GM19351 (cell line): ENCODE data around the gene ADAMTSL5.

ENCODE experiments used
- ATAC-seq: cut with Tn5 transposase; IDR thresholded peaks from one replicate; pipeline ENCODE4 v1.9.1; 2021; ENCODE audit warnings: mild to moderate bottlenecking, moderate library complexity; ENCODE audit not compliant: unreplicated experiment

The ADAMTSL5 gene

GRCh38 chr19:1468274-1468820, 44.5 kb downstream of the ADAMTSL5 start:
- no peak for ATAC-seq

DNA sequence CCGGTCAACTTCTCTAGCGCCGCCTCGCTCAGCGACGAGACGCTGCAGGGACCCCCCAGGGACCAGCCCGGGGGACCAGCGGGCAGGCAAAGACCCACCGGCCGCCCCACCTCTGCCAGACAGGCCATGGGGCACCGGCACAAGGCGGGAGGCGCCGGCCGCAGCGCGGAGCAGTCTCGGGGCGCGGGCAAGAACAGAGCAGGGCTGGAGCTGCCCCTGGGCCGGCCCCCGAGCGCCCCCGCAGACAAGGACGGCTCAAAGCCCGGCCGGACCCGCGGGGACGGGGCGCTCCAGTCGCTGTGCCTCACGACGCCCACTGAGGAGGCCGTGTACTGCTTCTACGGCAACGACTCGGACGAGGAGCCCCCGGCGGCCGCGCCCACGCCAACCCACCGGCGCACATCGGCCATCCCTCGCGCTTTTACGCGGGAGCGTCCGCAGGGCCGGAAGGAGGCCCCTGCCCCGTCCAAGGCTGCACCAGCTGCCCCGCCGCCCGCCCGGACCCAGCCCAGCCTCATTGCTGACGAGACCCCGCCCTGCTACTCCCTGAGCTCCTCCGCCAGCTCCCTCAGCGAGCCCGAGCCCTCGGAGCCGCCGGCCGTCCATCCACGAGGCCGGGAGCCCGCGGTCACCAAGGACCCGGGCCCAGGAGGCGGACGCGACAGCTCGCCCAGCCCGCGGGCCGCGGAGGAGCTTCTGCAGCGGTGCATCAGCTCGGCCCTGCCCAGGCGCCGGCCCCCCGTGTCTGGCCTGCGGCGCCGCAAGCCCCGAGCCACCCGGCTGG, 45.1 kb downstream of the ADAMTSL5 start:
- ATAC-seq, result no peak

GRCh38 chr19:1467215-1467489, 45.7 kb downstream of the ADAMTSL5 start:
- no peak for ATAC-seq

GRCh38 chr19:1466461-1467214, 46.2 kb downstream of the ADAMTSL5 start:
- no peak for ATAC-seq

GRCh38 chr19:1466018-1466460, 46.8 kb downstream of the ADAMTSL5 start:
- ATAC-seq, result no peak

DNA sequence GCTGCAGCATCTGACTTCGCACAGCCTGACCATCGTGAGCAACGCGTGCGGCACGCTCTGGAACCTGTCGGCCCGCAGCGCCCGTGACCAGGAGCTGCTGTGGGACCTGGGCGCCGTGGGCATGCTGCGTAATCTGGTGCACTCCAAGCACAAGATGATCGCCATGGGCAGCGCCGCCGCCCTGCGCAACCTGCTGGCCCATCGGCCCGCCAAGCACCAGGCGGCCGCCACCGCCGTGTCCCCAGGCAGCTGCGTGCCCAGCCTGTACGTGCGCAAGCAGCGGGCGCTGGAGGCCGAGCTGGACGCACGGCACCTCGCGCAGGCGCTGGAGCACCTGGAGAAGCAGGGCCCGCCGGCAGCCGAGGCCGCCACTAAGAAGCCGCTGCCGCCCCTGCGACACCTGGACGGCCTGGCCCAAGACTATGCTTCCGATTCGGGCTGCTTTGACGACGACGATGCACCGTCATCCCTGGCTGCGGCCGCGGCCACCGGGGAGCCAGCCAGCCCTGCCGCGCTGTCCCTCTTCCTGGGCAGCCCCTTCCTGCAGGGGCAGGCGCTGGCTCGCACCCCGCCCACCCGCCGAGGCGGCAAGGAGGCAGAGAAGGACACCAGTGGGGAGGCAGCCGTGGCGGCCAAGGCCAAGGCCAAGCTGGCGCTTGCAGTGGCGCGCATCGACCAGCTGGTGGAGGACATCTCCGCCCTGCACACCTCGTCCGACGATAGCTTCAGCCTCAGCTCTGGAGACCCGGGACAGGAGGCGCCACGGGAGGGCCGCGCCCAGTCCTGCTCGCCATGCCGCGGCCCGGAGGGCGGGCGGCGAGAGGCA, 47.4 kb downstream of the ADAMTSL5 start:
- ATAC-seq, result no peak

DNA sequence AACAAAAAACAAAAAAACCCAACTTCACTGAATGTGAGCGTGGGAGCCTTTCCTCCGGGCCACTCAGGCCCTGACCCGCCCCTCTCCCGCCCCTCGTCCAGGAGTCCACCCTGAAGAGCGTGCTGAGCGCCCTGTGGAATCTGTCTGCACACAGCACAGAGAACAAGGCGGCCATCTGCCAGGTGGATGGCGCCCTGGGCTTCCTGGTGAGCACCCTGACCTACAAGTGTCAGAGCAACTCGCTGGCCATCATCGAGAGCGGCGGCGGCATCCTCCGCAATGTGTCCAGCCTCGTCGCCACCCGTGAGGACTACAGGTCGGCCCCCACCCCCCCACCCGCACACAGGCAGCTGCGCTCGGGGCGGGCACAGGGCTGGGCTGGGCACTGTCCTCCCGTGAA, 51.0 kb downstream of the ADAMTSL5 start:
- ATAC-seq, result no peak

- no peak for ATAC-seq
Measured at GRCh38 chr19:1460033-1460995, 52.5 kb downstream of the ADAMTSL5 start.

- no peak for ATAC-seq
Measured at GRCh38 chr19:1459479-1459878, 53.3 kb downstream of the ADAMTSL5 start.

DNA sequence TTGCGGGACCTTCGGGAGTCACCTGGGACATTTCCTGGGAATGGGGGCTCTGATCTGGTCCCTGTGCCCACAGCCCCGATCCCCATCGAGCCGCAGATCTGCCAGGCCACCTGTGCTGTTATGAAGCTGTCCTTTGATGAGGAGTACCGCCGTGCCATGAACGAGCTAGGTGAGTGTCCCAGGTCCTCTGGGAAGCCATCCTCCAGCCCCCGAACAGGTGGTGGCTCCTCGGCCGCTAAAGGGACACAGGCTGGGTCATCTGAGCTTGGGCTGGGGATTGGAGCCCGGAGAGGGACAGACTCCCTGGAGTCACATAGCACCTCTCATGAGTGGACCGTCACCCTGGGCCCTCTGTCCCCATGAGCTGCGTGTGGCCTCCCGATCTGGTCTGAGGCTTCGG, 54.9 kb downstream of the ADAMTSL5 start:
- ATAC-seq, result no peak

- no peak for ATAC-seq
Measured at GRCh38 chr19:1457031-1457739, 55.6 kb downstream of the ADAMTSL5 start.

DNA sequence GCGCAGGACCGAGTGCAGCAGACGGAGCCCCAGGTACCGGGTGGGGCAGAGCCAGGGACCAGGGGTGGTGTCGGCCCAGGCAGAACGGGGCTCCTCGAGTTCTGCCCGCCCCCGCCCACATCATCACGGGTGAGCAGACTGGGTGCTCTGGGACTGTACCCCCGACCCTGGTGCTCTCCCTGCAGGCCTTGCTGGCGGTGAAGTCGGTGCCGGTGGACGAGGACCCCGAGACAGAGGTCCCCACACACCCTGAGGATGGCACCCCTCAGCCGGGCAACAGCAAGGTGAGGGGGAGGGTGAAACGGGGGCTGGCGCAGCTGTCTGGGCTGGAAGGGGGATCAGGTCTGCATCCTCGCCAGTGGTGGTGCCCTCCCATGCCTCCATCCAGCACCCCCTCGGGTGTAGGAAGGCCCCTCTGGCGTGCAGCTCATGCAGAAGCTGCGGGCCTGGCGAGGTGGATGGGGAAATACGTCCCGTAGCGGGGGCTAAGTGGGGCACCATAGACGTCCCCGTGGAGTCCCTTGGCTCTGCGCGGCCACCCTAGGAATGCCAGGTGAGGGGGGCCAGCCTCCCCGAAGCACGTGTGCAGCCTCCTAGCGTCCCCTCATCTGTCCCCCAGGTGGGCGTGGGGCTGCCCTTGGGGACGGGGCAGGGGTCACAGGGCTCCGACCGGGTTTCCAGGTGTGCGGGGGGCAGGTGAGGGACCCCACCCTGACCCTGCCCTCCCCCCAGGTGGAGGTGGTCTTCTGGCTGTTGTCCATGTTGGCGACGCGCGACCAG, 56.5 kb downstream of the ADAMTSL5 start:
- ATAC-seq, result no peak

DNA sequence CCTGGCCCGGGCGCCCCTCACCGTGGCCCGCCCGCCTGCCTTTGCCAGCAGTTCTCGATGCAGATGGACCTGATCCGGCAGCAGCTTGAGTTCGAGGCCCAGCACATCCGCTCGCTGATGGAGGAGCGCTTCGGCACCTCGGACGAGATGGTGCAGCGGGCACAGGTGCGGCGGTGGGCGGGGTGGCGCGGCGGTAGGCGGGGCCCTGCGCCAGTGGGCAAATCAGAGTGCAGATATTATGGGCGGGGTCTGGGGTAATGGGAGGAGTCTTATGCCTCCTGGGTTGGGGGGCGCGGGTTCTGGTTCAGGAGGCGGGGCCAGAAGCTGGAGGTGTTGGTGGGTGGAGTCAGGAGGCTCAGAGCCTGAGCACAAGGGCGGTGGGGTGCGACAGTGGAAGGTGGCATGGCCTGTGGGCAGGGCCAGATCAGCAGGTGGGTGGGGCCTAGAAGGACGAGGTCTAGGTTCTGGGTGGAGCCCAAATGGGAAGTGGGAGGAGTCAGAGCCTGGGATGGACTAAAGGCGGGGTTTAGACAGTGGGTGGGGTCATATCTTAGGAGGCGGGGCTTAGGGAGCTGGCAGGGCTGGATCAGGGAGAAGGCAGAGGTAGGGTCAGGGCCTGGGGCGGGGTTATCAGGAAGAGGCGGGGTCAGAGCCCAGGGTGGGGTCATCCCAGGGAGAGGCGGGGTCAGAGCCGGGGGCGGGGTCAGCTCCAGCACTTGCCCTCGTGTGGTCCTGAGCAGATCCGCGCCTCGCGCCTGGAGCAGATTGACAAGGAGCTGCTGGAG, 57.3 kb downstream of the ADAMTSL5 start:
- ATAC-seq, result no peak
